HTR-8/SVneo (cell line): Measurements from ENCODE around the gene GRB7.
"Not testable (repeated sequence)": the region's sequence is repeated elsewhere in the genome, so short reads cannot be mapped to it uniquely, and the experiment has no call there.

Source experiments
- DNase-seq: peaks from one replicate; pipeline ENCODE4 v3.0.0; 2011; ENCODE audit warnings: low spot score, mixed read lengths; ENCODE audit not compliant: insufficient read length
- FAIRE-seq: peaks from 2 replicates; lab custom pipeline; 2011; peaks lifted over from hg19 to GRCh38; lab: Jason Lieb, UNC

Gene GRB7

GRCh38 chr17:39747745-39748144 is 10.0 kb downstream of the GRB7 start:
- no peak for DNase-seq
- FAIRE-seq: no peak

GRCh38 chr17:39748444-39749034 is 10.8 kb downstream of the GRB7 start:
- FAIRE-seq, DNase-seq: not testable (repeated sequence)

- DNase-seq (peak; percentile 84), FAIRE-seq (peak; percentile 93)
Measured at GRCh38 chr17:39750131-39751015, 12.6 kb downstream of the GRB7 start.

- FAIRE-seq: no peak
Measured at GRCh38 chr17:39751016-39751543, 13.3 kb downstream of the GRB7 start.

GRCh38 chr17:39751637-39752036 is 13.9 kb downstream of the GRB7 start:
- FAIRE-seq (no peak), DNase-seq (no peak)

More at GRCh38 chr17:39751016-39751543, 13.3 kb downstream of the GRB7 start:
- no peak for DNase-seq

- FAIRE-seq (no peak), DNase-seq (no peak)
Measured at GRCh38 chr17:39752241-39752881, 14.6 kb downstream of the GRB7 start.

- DNase-seq: no peak
- no peak for FAIRE-seq
Measured at GRCh38 chr17:39753514-39754160, 15.9 kb downstream of the GRB7 start.

GRCh38 chr17:39754161-39754957 is 16.6 kb downstream of the GRB7 start:
- FAIRE-seq (peak; percentile 96), DNase-seq (peak; percentile 99)

GRCh38 chr17:39754958-39755553 is 17.3 kb downstream of the GRB7 start:
- FAIRE-seq (no peak), DNase-seq (no peak)

- FAIRE-seq: peak; percentile 90
- DNase-seq: no peak
Measured at GRCh38 chr17:39755554-39756379, 18.0 kb downstream of the GRB7 start.

GRCh38 chr17:39756380-39757079 is 18.8 kb downstream of the GRB7 start:
- no peak for FAIRE-seq
- DNase-seq: no peak

- no peak for DNase-seq
- FAIRE-seq: no peak
Measured at GRCh38 chr17:39757176-39757662, 19.5 kb downstream of the GRB7 start.

- FAIRE-seq (no peak), DNase-seq (no peak)
Measured at GRCh38 chr17:39757931-39758873, 20.5 kb downstream of the GRB7 start.

- FAIRE-seq (no peak), DNase-seq (no peak)
Measured at GRCh38 chr17:39759204-39759603, 21.5 kb downstream of the GRB7 start.

GRCh38 chr17:39761861-39762496 is 24.2 kb downstream of the GRB7 start:
- FAIRE-seq: no peak
- no peak for DNase-seq
